ENCODE data around the gene ANLN. TPM values are rescaled to one million over a fixed set of nuclear protein-coding genes. Genes with fewer than 3 reads are reported as not detected.

Gene ANLN, protein sequence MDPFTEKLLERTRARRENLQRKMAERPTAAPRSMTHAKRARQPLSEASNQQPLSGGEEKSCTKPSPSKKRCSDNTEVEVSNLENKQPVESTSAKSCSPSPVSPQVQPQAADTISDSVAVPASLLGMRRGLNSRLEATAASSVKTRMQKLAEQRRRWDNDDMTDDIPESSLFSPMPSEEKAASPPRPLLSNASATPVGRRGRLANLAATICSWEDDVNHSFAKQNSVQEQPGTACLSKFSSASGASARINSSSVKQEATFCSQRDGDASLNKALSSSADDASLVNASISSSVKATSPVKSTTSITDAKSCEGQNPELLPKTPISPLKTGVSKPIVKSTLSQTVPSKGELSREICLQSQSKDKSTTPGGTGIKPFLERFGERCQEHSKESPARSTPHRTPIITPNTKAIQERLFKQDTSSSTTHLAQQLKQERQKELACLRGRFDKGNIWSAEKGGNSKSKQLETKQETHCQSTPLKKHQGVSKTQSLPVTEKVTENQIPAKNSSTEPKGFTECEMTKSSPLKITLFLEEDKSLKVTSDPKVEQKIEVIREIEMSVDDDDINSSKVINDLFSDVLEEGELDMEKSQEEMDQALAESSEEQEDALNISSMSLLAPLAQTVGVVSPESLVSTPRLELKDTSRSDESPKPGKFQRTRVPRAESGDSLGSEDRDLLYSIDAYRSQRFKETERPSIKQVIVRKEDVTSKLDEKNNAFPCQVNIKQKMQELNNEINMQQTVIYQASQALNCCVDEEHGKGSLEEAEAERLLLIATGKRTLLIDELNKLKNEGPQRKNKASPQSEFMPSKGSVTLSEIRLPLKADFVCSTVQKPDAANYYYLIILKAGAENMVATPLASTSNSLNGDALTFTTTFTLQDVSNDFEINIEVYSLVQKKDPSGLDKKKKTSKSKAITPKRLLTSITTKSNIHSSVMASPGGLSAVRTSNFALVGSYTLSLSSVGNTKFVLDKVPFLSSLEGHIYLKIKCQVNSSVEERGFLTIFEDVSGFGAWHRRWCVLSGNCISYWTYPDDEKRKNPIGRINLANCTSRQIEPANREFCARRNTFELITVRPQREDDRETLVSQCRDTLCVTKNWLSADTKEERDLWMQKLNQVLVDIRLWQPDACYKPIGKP
- total RNA-seq, result 30.9 TPM

GRCh38 chr7:36389371-36390198 lies at the start of gene ANLN:
Gene ANLN, plus strand, starts transcription at chr7:36389862. Its CDS starts 165 bp downstream, at chr7:36390027.
- DNase-seq, result peak; percentile 89

GRCh38 chr7:36343548-36343947 lies 46.1 kb upstream of the ANLN start:
- DNase-seq, result no peak

GRCh38 chr7:36344622-36345021 lies 45.0 kb upstream of the ANLN start:
- no peak for DNase-seq

DNA sequence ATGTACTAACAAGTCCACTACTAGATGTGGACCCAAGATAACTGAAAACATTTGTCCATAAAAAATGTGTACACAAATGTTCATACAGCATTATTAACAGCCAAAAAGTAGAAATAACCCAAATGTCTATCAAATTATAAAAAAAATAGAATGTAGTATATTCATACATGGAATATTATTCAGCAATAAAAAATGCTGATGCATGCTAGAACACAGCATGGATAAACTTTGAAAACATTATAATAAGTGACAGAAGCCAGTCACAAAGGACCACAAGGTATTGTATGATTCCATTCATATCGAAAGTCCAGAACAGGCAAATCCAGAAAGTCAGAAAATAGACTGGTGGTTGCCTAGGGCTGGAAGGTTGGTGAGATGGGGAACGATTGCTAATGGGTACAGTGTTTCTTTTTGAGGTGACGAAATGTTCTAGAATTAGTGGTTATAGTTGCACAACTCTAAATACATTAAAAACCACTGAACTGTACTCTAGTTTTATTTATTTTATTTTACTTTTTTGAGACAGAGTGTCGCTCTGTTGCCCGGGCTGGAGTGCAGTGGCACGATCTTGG lies 43.3 kb upstream of the ANLN start:
- no peak for DNase-seq

GRCh38 chr7:36348256-36348655 lies 41.4 kb upstream of the ANLN start:
- DNase-seq, result no peak

DNA sequence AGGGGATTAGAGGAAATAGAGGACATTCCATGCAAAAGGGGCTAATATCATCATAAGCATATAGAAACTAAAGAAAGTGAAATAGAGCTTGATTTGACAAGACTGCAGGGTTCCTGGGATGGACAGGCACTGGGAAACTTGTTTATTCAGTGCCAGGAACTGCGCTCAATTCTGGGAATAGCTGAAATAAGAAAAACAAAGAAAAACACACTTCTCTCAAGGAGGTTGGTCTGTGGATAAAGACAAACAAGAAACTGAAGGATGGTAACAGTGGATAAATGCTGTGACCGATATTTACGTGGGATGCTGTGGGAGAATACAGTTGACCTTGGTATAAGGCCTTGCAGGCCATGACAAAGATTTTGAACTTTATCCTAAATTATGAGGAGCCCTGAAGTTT lies 40.9 kb upstream of the ANLN start:
- no peak for DNase-seq

DNA sequence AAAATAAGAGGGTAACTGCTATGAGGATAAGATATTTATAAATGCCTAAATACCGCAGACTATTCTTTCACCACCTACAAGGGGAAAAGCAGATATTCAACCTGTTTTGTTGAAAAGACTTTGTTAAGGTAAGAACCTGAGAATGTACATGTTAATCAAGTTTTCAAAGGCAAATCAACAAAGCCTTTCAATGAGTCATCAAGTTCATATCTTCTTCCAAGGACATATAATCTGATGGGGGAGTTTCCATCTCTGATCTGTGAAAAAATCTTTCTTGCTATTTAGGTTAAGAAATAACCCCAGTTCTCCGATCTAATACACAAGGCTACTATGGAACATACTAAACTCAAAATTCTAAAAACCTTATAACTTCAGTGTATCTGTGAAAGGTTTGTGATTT lies 40.0 kb upstream of the ANLN start:
- DNase-seq, result no peak

- no peak for DNase-seq
Observed at GRCh38 chr7:36355490-36355889, 34.2 kb upstream of the ANLN start.

- no peak for DNase-seq
Observed at GRCh38 chr7:36357054-36357453, 32.6 kb upstream of the ANLN start.

- no peak for DNase-seq
Observed at GRCh38 chr7:36358589-36358988, 31.1 kb upstream of the ANLN start.

DNA sequence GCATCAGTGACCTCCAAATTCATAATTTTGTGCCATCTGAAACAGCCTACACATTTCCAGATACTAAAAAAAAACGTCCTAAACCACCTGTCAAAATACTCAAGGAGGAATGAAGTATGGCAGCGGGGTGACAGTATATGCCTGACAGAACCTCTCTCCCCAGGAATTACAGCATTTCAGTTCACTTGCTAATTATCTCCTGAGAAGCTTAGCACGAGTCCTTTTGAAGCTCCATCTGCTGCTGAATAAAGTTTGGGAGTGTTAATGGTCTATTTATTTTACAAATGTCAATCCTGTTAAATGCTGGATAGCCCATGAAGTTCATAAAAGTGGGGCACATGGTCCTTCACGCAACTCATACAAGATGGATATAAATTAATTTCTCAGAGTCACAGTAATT lies 29.4 kb upstream of the ANLN start:
- DNase-seq, result no peak

- no peak for DNase-seq
Observed at GRCh38 chr7:36361227-36361626, 28.4 kb upstream of the ANLN start.

GRCh38 chr7:36363515-36363914 lies 26.1 kb upstream of the ANLN start:
- no peak for DNase-seq

DNA sequence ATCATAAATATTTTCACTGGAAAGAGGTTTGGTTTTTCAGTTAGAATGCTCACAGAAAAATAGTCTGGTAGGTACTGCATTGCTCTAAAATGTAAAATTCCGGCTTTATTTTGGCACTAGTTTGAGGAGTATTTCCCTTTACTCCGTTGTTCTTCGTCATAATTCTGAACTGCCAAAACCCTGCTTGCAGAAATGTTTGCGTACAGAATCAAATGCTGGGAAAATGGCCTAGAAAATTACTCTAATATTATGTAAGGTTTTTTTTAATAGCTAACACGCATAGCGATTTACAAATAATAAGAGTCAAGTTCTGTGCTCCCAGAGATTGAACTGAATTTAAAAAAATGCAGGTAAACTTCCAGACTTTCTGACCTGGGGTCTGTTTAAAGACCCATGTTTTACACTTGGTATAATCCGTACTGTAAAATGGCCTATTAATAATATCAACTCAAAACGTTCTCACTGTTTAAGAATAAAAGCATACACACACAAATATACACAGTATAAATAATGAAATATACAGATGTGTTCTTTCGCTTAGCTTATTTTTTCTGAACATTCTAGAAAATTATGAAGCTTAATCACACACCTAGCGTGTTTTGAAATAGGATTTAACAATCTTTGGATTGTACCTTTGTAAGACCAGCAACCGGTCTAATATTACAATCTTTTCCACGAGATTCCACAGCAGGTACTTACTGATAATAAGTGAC lies 23.5 kb upstream of the ANLN start:
- DNase-seq, result no peak

- DNase-seq, result peak; percentile 90
Observed at GRCh38 chr7:36366718-36367560, 22.7 kb upstream of the ANLN start.

GRCh38 chr7:36367561-36368077 lies 22.0 kb upstream of the ANLN start:
- DNase-seq, result no peak

DNA sequence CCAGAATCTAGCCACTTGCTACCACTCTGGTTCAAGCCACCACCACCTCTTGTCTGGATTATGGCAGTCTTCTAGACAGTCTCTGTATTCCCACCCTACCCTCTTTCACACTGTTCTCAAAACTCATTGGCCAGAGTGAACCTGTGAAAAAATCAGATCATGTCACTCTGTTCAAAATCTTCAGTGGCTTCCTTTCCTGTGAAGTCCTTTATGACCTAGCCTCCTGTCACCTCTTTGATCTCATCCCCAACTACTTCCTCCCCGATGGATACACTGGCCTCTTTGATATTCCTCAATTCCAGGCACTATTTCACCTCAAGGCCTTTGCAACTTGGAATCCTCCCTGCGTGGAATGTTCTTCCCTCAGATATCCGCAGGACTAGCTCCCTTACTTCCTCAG lies 21.2 kb upstream of the ANLN start:
- no peak for DNase-seq

DNA sequence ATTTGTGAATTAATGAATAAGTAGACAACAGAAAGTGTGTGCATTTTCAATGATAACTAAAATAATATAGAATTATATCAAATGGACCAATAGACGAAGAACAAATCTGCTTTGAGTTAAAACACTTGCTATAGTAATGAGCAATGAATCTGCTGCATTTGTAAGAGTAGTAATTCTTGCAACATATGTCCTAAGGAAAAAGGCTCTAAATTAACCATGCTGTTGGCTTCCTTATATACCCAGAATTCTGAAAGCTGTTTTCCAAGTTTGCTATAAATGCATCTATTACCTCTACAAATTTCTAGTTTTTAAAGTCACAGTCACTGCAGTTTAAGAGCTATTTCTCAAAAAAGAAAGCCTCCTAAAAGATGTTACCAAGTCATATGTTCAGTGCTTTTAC lies 20.5 kb upstream of the ANLN start:
- no peak for DNase-seq

- DNase-seq, result no peak
Observed at GRCh38 chr7:36370046-36370445, 19.6 kb upstream of the ANLN start.

GRCh38 chr7:36372156-36372555 lies 17.5 kb upstream of the ANLN start:
- DNase-seq, result no peak

Data from occipital lobe (tissue), 2 donors.